Stimulated activated CD8-positive, alpha-beta memory T cell treated with anti-CD3 and anti-CD28 coated beads, Interleukin-4, amount 100 ng/mL, for 4 hours (primary cell): ENCODE data around the gene CAPZB.

Experiments
- DNase-seq, 2 donors: peaks; one replicate each; pipeline ENCODE4 v3.0.0-alpha.2; 2020; ENCODE audit warnings: low read depth in 2 of 2, low spot score in 1 of 2

Gene CAPZB

GRCh38 chr1:19409477-19410341 lies 75.6 kb downstream of the CAPZB start:
- DNase-seq: no peak

DNA sequence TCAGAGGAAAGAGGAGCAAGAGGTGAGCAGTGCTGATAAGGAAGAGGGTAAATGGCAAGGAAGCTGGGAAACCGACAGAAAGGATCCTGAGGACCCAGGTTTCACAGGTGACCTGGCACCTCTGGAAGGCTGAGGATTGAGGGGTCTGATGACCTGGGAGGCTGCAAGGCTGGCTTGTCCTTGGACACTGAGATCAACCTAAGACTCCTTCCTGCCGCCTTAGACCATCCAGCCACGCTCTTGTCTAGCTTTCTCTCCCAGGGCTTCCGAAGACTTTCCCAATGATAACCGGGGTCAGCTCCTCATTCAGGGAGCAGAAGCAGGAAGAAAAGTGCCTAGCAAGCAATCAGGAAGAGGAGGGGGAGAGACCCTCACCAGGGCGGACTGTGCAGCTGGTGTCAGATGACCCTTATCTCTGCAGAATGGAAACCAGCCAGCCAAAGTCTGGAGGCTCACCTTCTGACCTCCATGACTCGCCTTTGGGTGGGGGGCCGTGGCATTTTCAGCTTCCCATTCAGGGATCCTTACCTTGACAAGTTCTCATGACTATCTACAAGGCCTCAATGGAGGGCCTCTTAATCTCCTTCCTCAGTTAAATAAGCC lies 77.7 kb downstream of the CAPZB start:
- DNase-seq: no peak

DNA sequence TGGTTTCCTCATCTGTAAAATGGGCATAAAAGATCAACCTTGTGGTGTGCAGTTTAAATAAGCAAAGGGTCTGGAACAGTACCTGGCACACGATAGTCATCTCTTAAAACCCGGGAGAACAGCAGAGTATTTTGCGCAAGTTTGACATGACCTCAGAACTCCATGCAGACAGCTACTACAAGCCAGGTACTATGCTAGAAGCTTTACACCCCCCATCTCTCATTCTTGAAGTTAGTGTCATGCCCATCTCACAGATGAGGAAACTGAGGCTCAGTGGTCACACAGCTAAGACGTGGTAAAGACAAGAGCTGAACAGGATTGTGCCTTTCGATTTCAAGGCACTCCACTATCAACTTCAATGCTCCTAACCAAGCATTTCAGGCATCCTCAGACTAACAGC lies 78.7 kb downstream of the CAPZB start:
- no peak for DNase-seq

- DNase-seq: no peak
These were observed 79.4 kb downstream of the CAPZB start for GRCh38 chr1:19405761-19406487.

DNA sequence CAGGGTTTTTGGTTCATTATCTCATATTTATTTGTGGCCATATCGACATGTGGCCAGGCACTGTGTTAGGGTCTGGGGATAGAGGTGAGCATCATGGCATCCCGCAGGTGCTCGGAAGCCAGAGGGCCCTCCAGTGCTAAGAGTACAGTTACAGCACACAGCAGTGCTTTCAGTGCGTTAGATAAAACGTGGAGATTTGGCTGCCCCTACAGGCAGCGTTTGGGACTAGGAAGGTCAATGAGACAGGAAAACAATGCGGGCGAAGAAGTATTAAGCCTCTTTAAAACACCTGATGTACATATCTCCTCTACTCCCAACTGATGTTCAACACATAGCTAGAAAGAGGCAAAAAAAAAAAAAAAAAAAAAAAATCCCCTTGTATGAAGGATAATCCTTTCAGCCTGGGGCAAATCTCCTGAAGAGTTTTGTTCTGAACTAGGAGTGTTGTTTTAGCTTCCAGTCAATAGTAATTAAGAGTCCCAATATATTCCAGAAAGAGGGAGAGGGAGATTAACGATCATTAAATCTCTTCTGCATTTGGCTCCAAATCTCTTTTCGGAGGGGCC lies 80.1 kb downstream of the CAPZB start:
- no peak for DNase-seq

- DNase-seq: no peak
These were observed 80.6 kb downstream of the CAPZB start for GRCh38 chr1:19404748-19405147.

DNA sequence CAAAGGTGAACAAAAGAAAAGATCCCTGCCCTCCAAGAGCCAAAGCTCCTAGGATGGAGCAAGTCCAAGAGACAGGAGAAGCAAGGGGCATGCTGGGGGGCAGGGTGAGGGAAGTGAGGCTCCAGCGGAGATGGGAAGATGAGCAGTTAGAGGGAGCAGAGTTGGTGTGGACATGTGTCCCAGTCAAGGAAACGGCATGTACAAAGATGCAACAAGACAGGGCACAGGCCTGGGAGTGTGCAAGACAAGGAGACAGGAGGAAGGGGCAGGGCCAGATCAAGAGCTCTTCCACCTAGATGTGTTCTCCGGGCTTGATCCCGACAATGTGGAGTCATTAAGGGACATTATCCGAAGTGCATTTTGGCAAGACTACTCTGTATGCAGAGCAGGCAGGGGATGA lies 82.1 kb downstream of the CAPZB start:
- no peak for DNase-seq

GRCh38 chr1:19402031-19402813 lies 83.1 kb downstream of the CAPZB start:
- no peak for DNase-seq

DNA sequence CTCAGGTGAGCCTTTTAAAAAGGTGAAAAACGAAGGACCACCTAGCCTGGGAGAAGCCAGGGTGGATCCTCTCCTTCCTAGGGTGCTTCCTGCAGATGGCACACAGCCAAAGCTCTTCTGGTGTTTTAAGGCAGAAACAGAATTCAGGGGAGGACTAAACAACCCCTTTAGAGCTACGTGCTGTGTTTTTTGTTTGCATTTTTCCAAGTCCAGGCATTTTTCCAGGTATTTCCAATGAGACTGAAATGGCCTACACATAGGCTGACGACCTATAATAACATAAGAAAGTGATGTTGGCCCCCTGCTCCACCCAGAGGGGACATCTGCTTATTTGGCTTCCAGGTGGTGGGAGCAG lies 83.8 kb downstream of the CAPZB start:
- no peak for DNase-seq

DNA sequence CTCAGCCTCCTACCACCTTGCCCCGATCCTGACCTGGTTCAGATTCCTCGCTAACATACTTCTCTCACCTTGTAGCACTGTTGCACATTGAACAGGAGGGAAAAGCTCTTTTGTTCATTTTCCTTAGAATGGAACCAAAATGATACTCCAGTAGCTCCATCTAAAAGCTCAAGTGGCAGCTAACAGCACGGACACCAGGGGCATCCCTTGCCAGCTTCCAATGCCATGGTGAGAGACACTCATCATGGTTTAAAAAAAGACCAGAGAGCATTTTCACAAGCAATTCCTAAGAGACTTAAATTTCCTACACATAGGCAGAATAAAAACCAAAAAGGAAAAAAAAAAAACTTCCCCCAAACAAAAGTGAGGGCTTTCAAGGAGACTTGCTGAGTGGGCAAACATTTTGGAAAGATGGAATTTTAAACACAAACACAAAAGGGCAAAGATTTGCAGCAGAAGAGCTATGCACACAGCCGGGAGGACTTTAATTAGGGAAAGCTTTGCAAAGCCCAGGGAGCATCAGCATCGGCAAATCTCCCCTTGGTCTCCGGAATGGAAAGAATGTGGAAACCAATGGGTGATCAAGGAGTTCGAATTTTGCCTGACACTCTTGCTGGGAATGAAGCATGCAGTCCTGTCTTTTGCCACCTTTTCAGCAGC lies 84.3 kb downstream of the CAPZB start:
- no peak for DNase-seq

GRCh38 chr1:19400192-19400611 lies 85.1 kb downstream of the CAPZB start:
- no peak for DNase-seq

DNA sequence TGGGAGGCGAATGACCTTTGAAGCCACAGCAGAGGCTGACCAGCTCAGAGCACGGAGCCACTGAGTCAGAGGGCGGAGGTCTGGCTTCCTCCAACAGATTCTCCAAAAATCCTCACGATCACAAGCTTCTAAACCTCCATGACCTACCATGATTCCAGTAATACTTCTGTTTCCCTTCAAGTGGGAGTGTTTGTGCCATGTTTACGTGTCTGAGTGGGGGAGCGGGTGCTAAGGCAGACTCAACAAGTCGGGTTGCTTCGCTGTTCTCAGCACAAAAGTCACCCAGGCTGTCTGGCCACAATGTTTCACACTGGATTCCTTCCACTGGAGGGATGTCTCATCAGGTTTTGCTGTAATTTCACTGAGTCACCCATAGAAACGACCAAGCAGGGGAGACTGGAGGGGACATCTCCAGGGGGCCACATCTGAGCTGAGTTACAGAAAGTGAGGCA lies 87.0 kb downstream of the CAPZB start:
- no peak for DNase-seq

DNA sequence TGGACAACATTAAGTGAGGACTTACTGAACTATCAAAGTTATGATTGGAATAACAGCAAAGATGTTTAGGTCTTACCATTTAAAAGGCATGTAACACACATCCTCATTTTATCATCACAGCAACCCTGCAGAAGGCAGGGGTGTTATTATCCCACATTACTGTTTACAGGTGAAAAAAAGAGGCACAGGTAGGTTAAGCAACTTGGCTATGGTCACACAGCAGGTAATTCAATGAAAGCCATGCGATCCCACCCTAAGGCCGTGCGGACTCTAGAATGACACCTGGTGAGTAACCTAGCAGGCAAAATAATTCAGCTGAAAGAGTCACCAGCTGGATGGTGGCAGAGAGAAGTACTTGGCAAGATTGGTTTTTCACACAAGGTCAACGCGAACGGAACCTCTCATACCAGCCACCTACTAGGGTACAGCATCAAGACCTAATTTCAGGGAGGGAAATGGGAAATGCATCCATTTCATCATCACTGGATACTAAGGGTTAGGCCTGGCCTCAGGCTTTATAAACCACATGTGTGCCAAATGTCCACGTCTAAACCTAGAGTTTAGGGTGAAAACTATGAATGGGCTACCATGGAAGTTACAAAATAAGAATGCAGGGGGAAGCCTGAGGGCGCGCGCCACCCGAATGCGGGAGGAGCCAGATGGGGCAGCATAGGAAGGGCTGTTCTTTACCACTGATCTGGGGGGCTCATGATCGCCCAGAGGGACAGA lies 88.0 kb downstream of the CAPZB start:
- DNase-seq: no peak

DNA sequence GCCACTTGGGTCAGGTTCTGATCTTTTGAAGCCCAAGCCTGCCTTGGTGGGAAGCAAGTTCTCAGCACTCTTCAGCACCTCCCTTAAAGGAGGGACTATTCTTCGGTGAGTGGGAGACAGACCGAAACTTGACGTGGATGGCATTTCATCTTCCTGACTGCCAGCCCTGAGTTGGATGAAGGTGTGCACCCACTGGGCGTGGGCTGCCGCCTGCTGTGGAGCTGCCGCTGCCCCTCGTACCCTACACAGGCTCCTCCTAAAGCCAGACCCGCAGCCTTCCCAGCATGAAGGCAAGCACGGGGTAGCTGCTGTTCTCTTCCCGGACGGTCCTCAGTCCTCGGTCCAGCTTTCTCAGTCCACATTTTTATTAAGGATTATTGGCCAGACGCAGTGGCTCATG lies 89.1 kb downstream of the CAPZB start:
- no peak for DNase-seq

DNA sequence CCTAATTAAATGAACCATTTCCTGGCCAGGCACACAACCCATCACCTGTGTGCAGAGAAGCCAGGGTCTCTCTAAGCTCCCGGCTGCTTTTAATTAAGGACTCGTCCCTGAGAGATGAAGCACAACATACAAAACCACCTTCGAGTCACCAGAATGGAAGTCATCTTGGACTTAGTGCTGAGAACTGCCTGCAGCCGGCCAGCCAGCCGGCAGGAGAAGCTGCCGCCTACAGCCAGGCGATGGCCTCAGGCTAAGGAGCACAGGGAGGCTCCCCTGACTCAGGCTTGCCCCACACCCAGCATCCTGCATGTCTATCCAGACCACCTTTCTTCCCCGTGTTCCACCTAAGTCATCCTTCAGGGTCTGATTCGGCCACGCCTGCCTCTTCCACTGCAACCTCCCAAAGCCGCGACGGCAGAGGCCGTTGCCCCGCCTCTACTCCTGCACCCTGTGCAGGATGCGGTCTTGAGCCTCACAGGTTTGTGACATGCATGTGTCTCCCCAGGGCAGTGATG lies 89.6 kb downstream of the CAPZB start:
- DNase-seq: no peak

GRCh38 chr1:19393046-19393445 lies 92.3 kb downstream of the CAPZB start:
- no peak for DNase-seq

DNA sequence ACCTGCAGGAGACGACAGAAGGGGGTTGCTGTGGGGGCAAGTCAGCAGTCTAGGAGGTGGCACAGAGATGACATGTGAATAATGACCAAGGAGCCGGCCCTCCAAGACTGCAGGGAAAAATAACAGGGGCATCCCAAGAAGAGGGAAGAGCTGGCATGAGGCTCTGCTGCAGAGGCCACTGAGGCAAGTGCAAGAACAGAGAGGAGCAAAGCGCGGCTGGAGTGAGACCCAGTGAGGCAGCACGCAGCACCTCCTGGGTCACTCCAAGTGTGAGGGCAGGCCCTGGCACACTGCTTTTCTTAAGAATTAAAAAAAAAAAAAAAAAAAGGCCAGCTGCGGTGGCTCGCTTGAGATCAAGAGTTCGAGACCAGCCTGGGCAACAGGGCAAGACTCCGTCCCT lies 93.1 kb downstream of the CAPZB start:
- DNase-seq: no peak

- DNase-seq: no peak
These were observed 93.8 kb downstream of the CAPZB start for GRCh38 chr1:19391596-19391981.

- peak; percentile 12 to 31 for DNase-seq
These were observed 94.3 kb downstream of the CAPZB start for GRCh38 chr1:19390901-19391595.
